VCaP (cell line): Measurements from ENCODE around the gene CREB3L4.
"Not testable (repeated sequence)": the region's sequence is repeated elsewhere in the genome, so short reads cannot be mapped to it uniquely, and the experiment has no call there.

Experiments used
- H3K27ac ChIP-seq: fragments of 450-650 bp; 2 replicates; pipeline ENCODE4 v1.5.1; 2017
- CTCF ChIP-seq: fragments of 450-650 bp; conservative IDR thresholded peaks from 2 replicates; pipeline ENCODE4 v1.5.1; 2017; ENCODE audit warnings: mild to moderate bottlenecking, moderate library complexity

CREB3L4 gene

GRCh38 chr1:153973071-153973470 is 5.4 kb downstream of the CREB3L4 start:
- H3K27ac ChIP-seq = no peak overlapping the region; the same call in 1 of the 2 replicates
- no peak for TF ChIP-seq CTCF

DNA sequence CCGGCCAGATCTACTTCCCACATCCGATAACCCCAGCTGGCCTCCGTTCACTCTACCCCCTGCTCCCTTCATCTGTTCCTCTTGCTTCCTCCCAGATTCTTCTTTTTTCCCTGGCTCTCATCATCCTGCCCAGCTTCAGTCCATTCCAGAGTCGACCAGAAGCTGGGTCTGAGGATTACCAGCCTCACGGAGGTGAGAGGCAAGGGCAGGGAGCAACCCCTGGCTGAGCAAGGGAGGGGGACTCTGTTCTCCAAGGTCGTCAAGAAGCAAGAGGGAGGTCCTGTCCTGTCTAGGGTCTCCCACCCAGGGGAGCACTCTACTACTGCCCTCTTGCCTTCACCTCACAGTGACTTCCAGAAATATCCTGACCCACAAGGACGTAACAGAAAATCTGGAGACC is 5.8 kb downstream of the CREB3L4 start:
- TF ChIP-seq CTCF = no peak
- no peak overlapping the region; the same call in 1 of the 2 replicates for H3K27ac ChIP-seq

GRCh38 chr1:153976819-153977249 is 9.1 kb downstream of the CREB3L4 start:
- TF ChIP-seq CTCF = no peak

DNA sequence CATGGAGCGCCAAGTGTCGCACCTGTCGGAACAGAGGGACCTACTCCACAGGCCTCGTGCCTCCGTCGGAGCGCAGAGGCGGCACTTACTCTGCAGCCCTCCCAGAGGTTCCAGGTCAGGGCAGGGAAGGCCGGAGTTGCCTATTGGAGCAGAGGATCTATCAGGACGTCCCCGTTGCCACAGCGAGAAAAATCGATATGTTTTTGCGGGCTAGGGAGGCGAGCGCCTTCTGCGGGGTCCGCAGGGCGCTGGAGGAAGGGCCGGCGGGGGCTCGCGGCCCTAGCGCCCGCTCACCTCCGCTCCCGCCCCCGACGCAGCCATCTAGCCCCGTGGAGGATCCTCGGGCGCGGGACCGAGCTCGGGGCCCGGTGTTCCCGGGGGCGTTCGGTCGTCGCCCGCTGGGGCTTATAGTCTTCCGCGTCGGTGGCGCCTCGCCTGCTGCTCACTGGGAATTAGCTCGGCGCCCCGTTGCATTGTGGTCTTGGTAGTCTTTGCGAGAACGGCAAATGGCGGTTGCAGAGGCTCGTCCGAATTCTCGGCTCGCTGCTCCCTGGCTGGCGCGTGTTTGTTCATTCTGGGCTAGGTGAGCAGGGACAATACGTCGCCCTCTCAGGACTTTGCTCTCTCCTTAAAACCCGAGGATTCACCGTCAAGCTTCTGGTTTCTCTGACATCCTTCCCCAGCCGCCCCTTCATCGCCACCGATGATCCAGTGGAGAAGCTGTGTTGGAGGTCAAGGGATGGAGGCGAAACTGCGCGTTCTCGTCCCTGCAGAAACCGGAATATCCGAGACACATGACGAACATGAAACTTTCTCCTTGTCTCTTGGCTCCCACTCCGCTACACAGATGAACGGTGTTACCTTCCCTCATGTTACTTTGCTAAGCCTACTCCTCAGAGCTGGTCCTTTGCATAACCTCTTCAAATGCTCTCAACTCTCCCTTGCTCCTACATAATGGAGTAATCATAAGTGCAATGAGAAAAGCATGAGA is 9.8 kb downstream of the CREB3L4 start, which contains the start of gene JTB:
Gene JTB (minus strand): TSS at position 425 of the 991 bp plus-strand sequence. CDS start 422 bp downstream, at position 3.
- H3K27ac ChIP-seq = peak within 1 kb of the TSS; percentile 96
- no peak for TF ChIP-seq CTCF

More at GRCh38 chr1:153976819-153977249, 9.1 kb downstream of the CREB3L4 start:
- peak overlapping the region; percentile 96 for H3K27ac ChIP-seq

DNA sequence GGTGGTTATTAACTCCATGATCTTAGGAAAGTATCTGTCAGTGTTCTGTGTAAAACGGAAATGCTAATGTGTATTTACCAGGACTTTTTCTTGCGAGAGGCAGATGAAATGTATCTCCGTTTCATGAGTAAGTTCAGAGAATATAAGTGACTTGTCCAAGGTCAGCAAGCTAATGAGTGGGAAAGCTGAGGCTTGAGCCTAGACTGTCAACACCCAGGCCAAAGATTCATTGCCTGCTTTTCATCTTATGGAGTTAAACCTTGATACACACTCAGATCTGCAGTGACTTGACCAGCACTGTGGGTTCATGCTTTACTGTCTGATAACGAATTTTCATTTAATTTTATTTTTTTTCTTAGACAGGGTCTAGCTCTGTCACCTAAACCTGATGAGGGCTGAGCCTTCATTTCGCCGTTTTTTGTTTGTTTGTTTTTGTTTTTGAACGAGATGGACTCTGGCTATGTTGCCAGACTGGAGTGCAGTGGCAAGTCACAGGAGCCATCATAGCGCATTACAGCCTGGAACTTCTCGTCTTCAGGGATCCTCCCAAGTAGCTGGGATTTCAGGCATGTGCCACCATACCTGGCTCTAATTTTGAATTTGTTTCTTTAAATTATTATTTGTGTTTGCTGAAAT is 10.7 kb downstream of the CREB3L4 start:
- TF ChIP-seq CTCF = no peak
- H3K27ac ChIP-seq = peak overlapping the region; percentile 96

- peak overlapping the region; percentile 96 for H3K27ac ChIP-seq
These were observed 11.4 kb downstream of the CREB3L4 start for GRCh38 chr1:153979091-153979490.

- H3K27ac ChIP-seq = not testable (repeated sequence)
These were observed 14.0 kb downstream of the CREB3L4 start for GRCh38 chr1:153981735-153982134.

DNA sequence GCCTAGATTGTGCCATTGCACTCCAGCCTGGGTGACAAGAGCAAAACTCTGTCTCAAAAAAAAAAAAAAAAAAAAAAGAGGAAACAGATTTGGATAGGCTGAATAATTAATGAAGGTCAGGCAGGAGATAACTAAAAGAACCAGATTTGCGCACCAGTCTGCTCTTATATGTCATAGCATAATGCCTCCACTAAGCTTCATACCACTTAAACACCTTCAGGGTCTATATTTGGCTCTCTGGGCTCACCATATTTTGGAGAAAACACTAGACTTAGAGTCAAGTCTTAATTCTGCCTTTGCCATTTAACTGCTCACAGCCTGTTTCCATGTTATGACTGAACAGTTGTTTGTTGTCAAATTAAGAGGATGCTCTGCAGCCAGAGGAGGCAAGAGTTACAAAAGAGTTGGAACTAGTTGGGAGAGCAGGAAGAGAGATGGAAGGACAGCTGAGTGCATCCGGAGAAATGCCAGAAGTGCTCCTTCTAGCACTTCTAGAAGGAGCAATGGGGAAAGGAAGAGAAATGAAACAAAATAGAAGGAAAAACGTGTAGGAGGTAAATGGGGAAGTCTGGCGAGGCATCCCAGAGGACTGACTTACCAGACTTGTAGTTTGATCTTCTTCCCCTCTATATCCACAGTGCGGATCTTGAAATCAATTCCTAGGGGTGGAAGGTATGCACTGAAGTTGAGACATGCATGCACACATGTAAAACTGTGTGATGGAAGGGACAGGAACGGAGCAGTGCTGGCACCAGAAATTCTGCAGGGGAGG is 16.6 kb downstream of the CREB3L4 start:
- TF ChIP-seq CTCF = no peak
- no peak overlapping the region for H3K27ac ChIP-seq
